ENCODE data around the gene DUS2.
"Not testable (repeated sequence)": the region's sequence is repeated elsewhere in the genome, so short reads cannot be mapped to it uniquely, and the experiment has no call there.

The DUS2 gene

GRCh38 chr16:68003031-68003430 lies 20.1 kb upstream of the DUS2 start:
- no peak overlapping the region for H3K4me3 ChIP-seq (ENCODE audit: low read length)
- no peaks in the 10 kb centered on the region for H3K9me3 ChIP-seq (replicated peaks; ENCODE audit: low read length)
- H3K4me2 ChIP-seq (ENCODE audit: low read length): no peak overlapping the region
- no peak overlapping the region for H3K9ac ChIP-seq (ENCODE audit: low read depth, low read length)
- no peaks in the 10 kb centered on the region for H3K36me3 ChIP-seq (ENCODE audit: insufficient read depth, low read length)
- H3K4me1 ChIP-seq (ENCODE audit: control insufficient read depth, insufficient read depth, low read length): no peaks in the 10 kb centered on the region
- H3K27me3 ChIP-seq (ENCODE audit: control insufficient read depth, insufficient read depth, low read length): peaks cover 8% of the 10 kb centered on the region

GRCh38 chr16:68005211-68005610 lies 17.9 kb upstream of the DUS2 start:
- no peaks in the 10 kb centered on the region for H3K9me3 ChIP-seq (replicated peaks; ENCODE audit: low read length)
- H3K4me1 ChIP-seq (ENCODE audit: control insufficient read depth, insufficient read depth, low read length): no peaks in the 10 kb centered on the region
- H3K36me3 ChIP-seq (ENCODE audit: insufficient read depth, low read length): no peaks in the 10 kb centered on the region
- no peak overlapping the region for H3K9ac ChIP-seq (ENCODE audit: low read depth, low read length)
- H3K4me2 ChIP-seq (ENCODE audit: low read length): no peak overlapping the region
- H3K4me3 ChIP-seq (ENCODE audit: low read length): no peak overlapping the region
- H3K27me3 ChIP-seq (ENCODE audit: control insufficient read depth, insufficient read depth, low read length): peaks cover 8% of the 10 kb centered on the region

- Histone ChIP-seq H3K27me3 (ENCODE audit: control insufficient read depth, insufficient read depth, low read length) (peaks cover 5% of the 10 kb centered on the region), H3K4me2 (ENCODE audit: low read length) (no peak overlapping the region), H3K36me3 (ENCODE audit: insufficient read depth, low read length) (no peaks in the 10 kb centered on the region), H3K4me3 (ENCODE audit: low read length) (no peak overlapping the region), H3K4me1 (ENCODE audit: control insufficient read depth, insufficient read depth, low read length) (no peaks in the 10 kb centered on the region), H3K9me3 (replicated peaks; ENCODE audit: low read length) (no peaks in the 10 kb centered on the region), H3K9ac (ENCODE audit: low read depth, low read length) (no peak overlapping the region)
Observed at GRCh38 chr16:68005786-68006286, 17.2 kb upstream of the DUS2 start.

GRCh38 chr16:68009157-68009735 lies 13.8 kb upstream of the DUS2 start:
- Histone ChIP-seq H3K9me3 (replicated peaks; ENCODE audit: low read length) (no peaks in the 10 kb centered on the region), H3K4me1 (ENCODE audit: control insufficient read depth, insufficient read depth, low read length) (no peaks in the 10 kb centered on the region), H3K4me3 (ENCODE audit: low read length) (no peak overlapping the region), H3K27me3 (ENCODE audit: control insufficient read depth, insufficient read depth, low read length) (peaks cover 14% of the 10 kb centered on the region), H3K4me2 (ENCODE audit: low read length) (no peak overlapping the region), H3K9ac (ENCODE audit: low read depth, low read length) (no peak overlapping the region), H3K36me3 (ENCODE audit: insufficient read depth, low read length) (no peaks in the 10 kb centered on the region)

- not testable (repeated sequence) for H3K4me3 ChIP-seq (ENCODE audit: low read length); H3K36me3 ChIP-seq (ENCODE audit: insufficient read depth, low read length); H3K4me1 ChIP-seq (ENCODE audit: control insufficient read depth, insufficient read depth, low read length); H3K9me3 ChIP-seq (replicated peaks; ENCODE audit: low read length); H3K9ac ChIP-seq (ENCODE audit: low read depth, low read length); H3K4me2 ChIP-seq (ENCODE audit: low read length)
- peaks cover 16% of the 10 kb centered on the region for H3K27me3 ChIP-seq (ENCODE audit: control insufficient read depth, insufficient read depth, low read length)
Observed at GRCh38 chr16:68009872-68010271, 13.2 kb upstream of the DUS2 start.

- H3K9ac ChIP-seq (ENCODE audit: low read depth, low read length): no peak overlapping the region
- no peak overlapping the region for H3K4me3 ChIP-seq (ENCODE audit: low read length)
- no peaks in the 10 kb centered on the region for H3K4me1 ChIP-seq (ENCODE audit: control insufficient read depth, insufficient read depth, low read length)
- H3K9me3 ChIP-seq (replicated peaks; ENCODE audit: low read length): no peaks in the 10 kb centered on the region
- H3K4me2 ChIP-seq (ENCODE audit: low read length): no peak overlapping the region
- peaks cover 16% of the 10 kb centered on the region for H3K27me3 ChIP-seq (ENCODE audit: control insufficient read depth, insufficient read depth, low read length)
- H3K36me3 ChIP-seq (ENCODE audit: insufficient read depth, low read length): no peaks in the 10 kb centered on the region
Observed at GRCh38 chr16:68013440-68013839, 9.6 kb upstream of the DUS2 start.

- Histone ChIP-seq H3K9me3 (replicated peaks; ENCODE audit: low read length) (no peaks in the 10 kb centered on the region), H3K9ac (ENCODE audit: low read depth, low read length) (no peak within 1 kb of the TSS), H3K36me3 (ENCODE audit: insufficient read depth, low read length) (no peaks in the 10 kb centered on the region), H3K4me2 (ENCODE audit: low read length) (no peak within 1 kb of the TSS), H3K4me3 (ENCODE audit: low read length) (no peak within 1 kb of the TSS), H3K27me3 (ENCODE audit: control insufficient read depth, insufficient read depth, low read length) (peaks cover 12% of the 10 kb centered on the region), H3K4me1 (ENCODE audit: control insufficient read depth, insufficient read depth, low read length) (no peaks in the 10 kb centered on the region)
Observed at GRCh38 chr16:68015681-68016080, 7.4 kb upstream of the DUS2 start, which contains the start of gene DPEP2NB. Gene DPEP2NB, minus strand, starts transcription at chr16:68015911. Its CDS starts 141 bp downstream, at chr16:68015770.

GRCh38 chr16:68019167-68019680 lies 3.9 kb upstream of the DUS2 start:
- Histone ChIP-seq H3K9me3 (replicated peaks; ENCODE audit: low read length) (no peaks in the 10 kb centered on the region), H3K4me3 (ENCODE audit: low read length) (no peak overlapping the region), H3K9ac (ENCODE audit: low read depth, low read length) (no peak overlapping the region), H3K36me3 (ENCODE audit: insufficient read depth, low read length) (no peaks in the 10 kb centered on the region), H3K4me1 (ENCODE audit: control insufficient read depth, insufficient read depth, low read length) (peaks cover 7% of the 10 kb centered on the region), H3K4me2 (ENCODE audit: low read length) (no peak overlapping the region), H3K27me3 (ENCODE audit: control insufficient read depth, insufficient read depth, low read length) (peaks cover 2% of the 10 kb centered on the region)

GRCh38 chr16:68021490-68021889 lies 1.6 kb upstream of the DUS2 start:
- no peaks in the 10 kb centered on the region for H3K27me3 ChIP-seq (ENCODE audit: control insufficient read depth, insufficient read depth, low read length)
- H3K4me3 ChIP-seq (ENCODE audit: low read length): no peak overlapping the region
- H3K4me1 ChIP-seq (ENCODE audit: control insufficient read depth, insufficient read depth, low read length): peaks cover 7% of the 10 kb centered on the region
- H3K9me3 ChIP-seq (replicated peaks; ENCODE audit: low read length): no peaks in the 10 kb centered on the region
- no peaks in the 10 kb centered on the region for H3K36me3 ChIP-seq (ENCODE audit: insufficient read depth, low read length)
- H3K9ac ChIP-seq (ENCODE audit: low read depth, low read length): no peak overlapping the region
- H3K4me2 ChIP-seq (ENCODE audit: low read length): peak overlapping the region; percentile 92

GRCh38 chr16:68022278-68022727 lies 781 bp upstream of the DUS2 start:
- H3K36me3 ChIP-seq (ENCODE audit: insufficient read depth, low read length): no peaks in the 10 kb centered on the region
- peak overlapping the region; percentile 92 for H3K9ac ChIP-seq (ENCODE audit: low read depth, low read length)
- peak overlapping the region; percentile 83 for H3K4me3 ChIP-seq (ENCODE audit: low read length)
- no peaks in the 10 kb centered on the region for H3K9me3 ChIP-seq (replicated peaks; ENCODE audit: low read length)
- peak overlapping the region; percentile 92 for H3K4me2 ChIP-seq (ENCODE audit: low read length)
- peaks cover 7% of the 10 kb centered on the region for H3K4me1 ChIP-seq (ENCODE audit: control insufficient read depth, insufficient read depth, low read length)
- no peaks in the 10 kb centered on the region for H3K27me3 ChIP-seq (ENCODE audit: control insufficient read depth, insufficient read depth, low read length)

- H3K27me3 ChIP-seq (ENCODE audit: control insufficient read depth, insufficient read depth, low read length): no peaks in the 10 kb centered on the region
- H3K36me3 ChIP-seq (ENCODE audit: insufficient read depth, low read length): peaks cover 7% of the 10 kb centered on the region
Observed at GRCh38 chr16:68028996-68029395, 5.9 kb downstream of the DUS2 start.

GRCh38 chr16:68030108-68030507 lies 7.0 kb downstream of the DUS2 start:
- H3K27me3 ChIP-seq (ENCODE audit: control insufficient read depth, insufficient read depth, low read length); H3K4me2 ChIP-seq (ENCODE audit: low read length); H3K4me3 ChIP-seq (ENCODE audit: low read length); H3K36me3 ChIP-seq (ENCODE audit: insufficient read depth, low read length); H3K9ac ChIP-seq (ENCODE audit: low read depth, low read length); H3K9me3 ChIP-seq (replicated peaks; ENCODE audit: low read length); H3K4me1 ChIP-seq (ENCODE audit: control insufficient read depth, insufficient read depth, low read length): not testable (repeated sequence)

More at GRCh38 chr16:68028996-68029395, 5.9 kb downstream of the DUS2 start:
- H3K4me2 ChIP-seq (ENCODE audit: low read length): no peak overlapping the region
- no peak overlapping the region for H3K4me3 ChIP-seq (ENCODE audit: low read length)
- no peaks in the 10 kb centered on the region for H3K9me3 ChIP-seq (replicated peaks; ENCODE audit: low read length)
- no peaks in the 10 kb centered on the region for H3K4me1 ChIP-seq (ENCODE audit: control insufficient read depth, insufficient read depth, low read length)
- no peak overlapping the region for H3K9ac ChIP-seq (ENCODE audit: low read depth, low read length)
